Measurements from ENCODE around the gene PRUNE2.

GRCh38 chr9:76664120-76664519 is 241.8 kb downstream of the PRUNE2 start:
- no peak for TF ChIP-seq CTCF (IDR thresholded peaks at IDR 0.05)
- no peak for TF ChIP-seq POLR2AphosphoS5 (IDR thresholded peaks at IDR 0.05)
- no peak for TF ChIP-seq EP300 (IDR thresholded peaks at IDR 0.05)
